HEK293 (cell line): ENCODE measurements around the gene KANSL3.
A peak's percentile ranks its signal among the peaks of the same experiment; 100 is the strongest.

ENCODE experiments used
- CTCF ChIA-PET: fragments of 350-600 bp; formaldehyde crosslinking; extraction: SDS; loops from one replicate; lab custom pipeline; 2021; ENCODE audit warnings: antibody characterized with exemption; lab: Yijun Ruan, JAX
- POLR2A ChIA-PET: fragments of 300-600 bp; formaldehyde crosslinking; extraction: SDS; loops from one replicate; lab custom pipeline; 2020; ENCODE audit warnings: antibody characterized with exemption, inconsistent platforms; lab: Yijun Ruan, JAX
- H3K27ac ChIP-seq: fragments of 200-500 bp; sonication (Bioruptor generic); 2 replicates; pipeline ENCODE4 v1.5.1; 2014; ENCODE audit warnings: low read depth, low read length, control low read depth, inconsistent platforms; ENCODE audit errors: extremely low read depth
- H3K36me3 ChIP-seq, 2 experiments: fragments of 200-500 bp in 1 of 2; sonication (Bioruptor generic) in 1 of 2; 1 replicate in 1 of 2; 2 replicates in 1 of 2; pipeline ENCODE4 v1.5.1; 2014 to 2017; ENCODE audit warnings: inconsistent platforms in 2 of 2, low read length in 2 of 2; ENCODE audit not compliant: control insufficient read depth in 2 of 2, insufficient read depth in 1 of 2
- H3K4me1 ChIP-seq: fragments of 200-500 bp; sonication (Bioruptor generic); 2 replicates; pipeline ENCODE4 v1.5.1; 2014; ENCODE audit warnings: mild to moderate bottlenecking, low read length, inconsistent platforms; ENCODE audit not compliant: control insufficient read depth, insufficient read depth
- H3K4me3 ChIP-seq: 2 replicates; pipeline ENCODE4 v1.5.1; 2011; ENCODE audit warnings: low read depth, mild to moderate bottlenecking, control low read depth, low read length, moderate library complexity
- H3K9me3 ChIP-seq: fragments of 200-500 bp; sonication (Bioruptor generic); 2 replicates; pipeline ENCODE4 v1.5.1; 2014; ENCODE audit warnings: low read depth, low read length, inconsistent platforms; ENCODE audit not compliant: control insufficient read depth, insufficient read depth
- MZF1 ChIP-seq: fragments of 450-650 bp; formaldehyde crosslinking; IDR thresholded peaks from 2 replicates; pipeline ENCODE4 v1.5.1; 2017; ENCODE audit warnings: missing biosample characterization, missing genetic modification characterization, borderline replicate concordance
- RBAK ChIP-seq: fragments of 450-650 bp; formaldehyde crosslinking; IDR thresholded peaks from 2 replicates; pipeline ENCODE4 v1.5.1; 2016; ENCODE audit warnings: missing biosample characterization, missing genetic modification characterization
- TRIM28 ChIP-seq: IDR thresholded peaks from 2 replicates; pipeline ENCODE4 v1.6.1; 2011; ENCODE audit warnings: low read length, control low read depth, borderline replicate concordance
- ZBTB48 ChIP-seq: fragments of 450-650 bp; formaldehyde crosslinking; IDR thresholded peaks from 2 replicates; pipeline ENCODE4 v1.5.1; 2016; ENCODE audit warnings: missing biosample characterization, missing genetic modification characterization
- ZBTB8A ChIP-seq: fragments of 450-650 bp; formaldehyde crosslinking; IDR thresholded peaks from 2 replicates; pipeline ENCODE4 v1.5.1; 2016; ENCODE audit warnings: missing biosample characterization, missing genetic modification characterization
- ZIC2 ChIP-seq: fragments of 450-650 bp; formaldehyde crosslinking; IDR thresholded peaks from 2 replicates; pipeline ENCODE4 v1.5.1; 2016; ENCODE audit warnings: missing biosample characterization, missing genetic modification characterization
- ZNF121 ChIP-seq: fragments of 450-650 bp; formaldehyde crosslinking; IDR thresholded peaks from 2 replicates; pipeline ENCODE4 v1.5.1; 2016; ENCODE audit warnings: missing biosample characterization, missing genetic modification characterization
- ZNF140 ChIP-seq: fragments of 450-650 bp; formaldehyde crosslinking; IDR thresholded peaks from 2 replicates; pipeline ENCODE4 v1.5.1; 2016; ENCODE audit warnings: missing biosample characterization, missing genetic modification characterization
- ZNF214 ChIP-seq: fragments of 450-650 bp; formaldehyde crosslinking; IDR thresholded peaks from 2 replicates; pipeline ENCODE4 v1.5.1; 2017; ENCODE audit warnings: missing biosample characterization, mild to moderate bottlenecking, missing genetic modification characterization, borderline replicate concordance
- ZNF223 ChIP-seq: fragments of 450-650 bp; formaldehyde crosslinking; IDR thresholded peaks from 2 replicates; pipeline ENCODE4 v1.5.1; 2016; ENCODE audit warnings: missing biosample characterization, missing genetic modification characterization
- ZNF366 ChIP-seq: fragments of 450-650 bp; formaldehyde crosslinking; conservative IDR thresholded peaks from 2 replicates; pipeline ENCODE4 v1.5.1; 2016; ENCODE audit warnings: missing biosample characterization, missing genetic modification characterization
- ZNF391 ChIP-seq: fragments of 450-650 bp; formaldehyde crosslinking; IDR thresholded peaks from 2 replicates; pipeline ENCODE4 v1.5.1; 2016; ENCODE audit warnings: low read depth, missing biosample characterization, missing genetic modification characterization, borderline replicate concordance
- ZNF394 ChIP-seq: fragments of 450-650 bp; formaldehyde crosslinking; IDR thresholded peaks from 2 replicates; pipeline ENCODE4 v1.5.1; 2016; ENCODE audit warnings: missing biosample characterization, missing genetic modification characterization, mild to moderate bottlenecking, moderate library complexity, borderline replicate concordance
- ZNF747 ChIP-seq: fragments of 450-650 bp; formaldehyde crosslinking; IDR thresholded peaks from 2 replicates; pipeline ENCODE4 v1.5.1; 2016; ENCODE audit warnings: missing biosample characterization, missing genetic modification characterization
- ZNF785 ChIP-seq: fragments of 450-650 bp; formaldehyde crosslinking; IDR thresholded peaks from 2 replicates; pipeline ENCODE4 v1.5.1; 2016; ENCODE audit warnings: missing biosample characterization, missing genetic modification characterization
- TF ChIP-seq, protein P1 (sequence below): fragments of 450-650 bp; IDR thresholded peaks from 2 replicates; pipeline ENCODE4 v1.5.1; 2018; ENCODE audit warnings: missing biosample characterization, missing genetic modification characterization
- TF ChIP-seq, protein P2 (sequence below): fragments of 450-650 bp; formaldehyde crosslinking; IDR thresholded peaks from 2 replicates; pipeline ENCODE4 v1.5.1; 2016; ENCODE audit warnings: missing biosample characterization, missing genetic modification characterization
- TF ChIP-seq, protein P3 (sequence below): fragments of 450-650 bp; formaldehyde crosslinking; IDR thresholded peaks from 2 replicates; pipeline ENCODE4 v1.5.1; 2017; ENCODE audit warnings: missing biosample characterization, missing genetic modification characterization

Gene KANSL3

DNA sequence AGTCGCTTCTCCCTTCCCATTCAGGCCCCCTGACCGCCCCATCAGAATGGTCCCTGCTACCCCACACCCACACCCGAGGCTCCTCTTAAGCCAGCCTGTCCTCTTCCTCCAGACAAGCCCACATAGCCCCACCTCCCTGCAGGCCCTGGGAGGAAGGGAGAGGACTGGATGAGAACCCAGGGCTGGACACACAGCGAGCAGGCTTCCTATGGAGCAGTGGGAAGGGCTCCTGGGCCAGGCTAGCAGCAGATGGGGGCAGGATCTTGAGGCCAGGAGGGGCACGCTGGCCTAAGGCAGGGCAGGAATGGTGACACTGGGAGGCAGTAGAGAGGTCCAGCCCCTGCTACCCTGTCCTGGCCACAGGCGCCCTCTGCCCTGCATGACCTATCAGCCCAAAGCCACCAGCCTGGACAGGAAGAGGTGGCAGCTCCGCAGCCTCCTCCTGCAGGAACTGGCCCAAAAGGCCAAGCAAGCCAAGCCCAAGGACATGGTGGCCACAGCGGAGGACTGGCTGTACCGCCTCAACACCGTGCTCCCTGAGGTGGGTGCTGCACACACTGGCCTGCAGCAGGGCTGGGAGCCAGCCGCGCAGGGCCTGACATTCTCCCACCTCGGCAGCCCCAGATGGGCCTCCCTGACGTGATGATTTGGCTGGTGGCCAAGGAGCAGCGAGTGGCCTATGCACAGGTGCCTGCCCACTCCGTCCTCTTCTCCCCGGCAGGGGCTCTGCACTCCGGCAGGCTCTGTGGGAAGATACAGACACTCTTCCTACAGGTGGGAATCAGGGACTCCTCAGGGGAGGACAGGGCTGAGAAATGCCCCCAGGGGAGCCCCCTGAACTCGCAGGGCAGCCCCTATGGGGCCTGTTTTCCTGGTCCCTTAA, 47.7 kb upstream of the KANSL3 start (continued):
- TF ChIP-seq, protein P1, sequence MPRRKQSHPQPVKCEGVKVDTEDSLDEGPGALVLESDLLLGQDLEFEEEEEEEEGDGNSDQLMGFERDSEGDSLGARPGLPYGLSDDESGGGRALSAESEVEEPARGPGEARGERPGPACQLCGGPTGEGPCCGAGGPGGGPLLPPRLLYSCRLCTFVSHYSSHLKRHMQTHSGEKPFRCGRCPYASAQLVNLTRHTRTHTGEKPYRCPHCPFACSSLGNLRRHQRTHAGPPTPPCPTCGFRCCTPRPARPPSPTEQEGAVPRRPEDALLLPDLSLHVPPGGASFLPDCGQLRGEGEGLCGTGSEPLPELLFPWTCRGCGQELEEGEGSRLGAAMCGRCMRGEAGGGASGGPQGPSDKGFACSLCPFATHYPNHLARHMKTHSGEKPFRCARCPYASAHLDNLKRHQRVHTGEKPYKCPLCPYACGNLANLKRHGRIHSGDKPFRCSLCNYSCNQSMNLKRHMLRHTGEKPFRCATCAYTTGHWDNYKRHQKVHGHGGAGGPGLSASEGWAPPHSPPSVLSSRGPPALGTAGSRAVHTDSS (tag by site-specific recombination), result no peak
- TF ChIP-seq ZNF223 (tag by site-specific recombination) (no peak), ZNF366 (0 out of 2 replicates have a peak, but pooled peaks have one; percentile 15), MZF1 (tag by site-specific recombination) (no peak), ZNF747 (tag by site-specific recombination) (no peak), RBAK (tag by site-specific recombination) (no peak), ZBTB8A (tag by site-specific recombination) (0 out of 2 replicates have a peak, but pooled peaks have one; percentile 31), ZIC2 (tag by site-specific recombination) (peak; percentile 83), ZBTB48 (tag by site-specific recombination) (0 out of 2 replicates have a peak, but pooled peaks have one; percentile 24), TRIM28 (0 out of 2 replicates have a peak, but pooled peaks have one; percentile 28), ZNF214 (tag by site-specific recombination) (no peak), ZNF394 (tag by site-specific recombination) (0 out of 2 replicates have a peak, but pooled peaks have one; percentile 15), ZNF785 (no peak), ZNF391 (tag by site-specific recombination) (no peak), ZNF121 (tag by site-specific recombination) (peak; percentile 55; the same call in 1 of the 2 replicates), ZNF140 (tag by site-specific recombination) (no peak)
- TF ChIP-seq, protein P2, sequence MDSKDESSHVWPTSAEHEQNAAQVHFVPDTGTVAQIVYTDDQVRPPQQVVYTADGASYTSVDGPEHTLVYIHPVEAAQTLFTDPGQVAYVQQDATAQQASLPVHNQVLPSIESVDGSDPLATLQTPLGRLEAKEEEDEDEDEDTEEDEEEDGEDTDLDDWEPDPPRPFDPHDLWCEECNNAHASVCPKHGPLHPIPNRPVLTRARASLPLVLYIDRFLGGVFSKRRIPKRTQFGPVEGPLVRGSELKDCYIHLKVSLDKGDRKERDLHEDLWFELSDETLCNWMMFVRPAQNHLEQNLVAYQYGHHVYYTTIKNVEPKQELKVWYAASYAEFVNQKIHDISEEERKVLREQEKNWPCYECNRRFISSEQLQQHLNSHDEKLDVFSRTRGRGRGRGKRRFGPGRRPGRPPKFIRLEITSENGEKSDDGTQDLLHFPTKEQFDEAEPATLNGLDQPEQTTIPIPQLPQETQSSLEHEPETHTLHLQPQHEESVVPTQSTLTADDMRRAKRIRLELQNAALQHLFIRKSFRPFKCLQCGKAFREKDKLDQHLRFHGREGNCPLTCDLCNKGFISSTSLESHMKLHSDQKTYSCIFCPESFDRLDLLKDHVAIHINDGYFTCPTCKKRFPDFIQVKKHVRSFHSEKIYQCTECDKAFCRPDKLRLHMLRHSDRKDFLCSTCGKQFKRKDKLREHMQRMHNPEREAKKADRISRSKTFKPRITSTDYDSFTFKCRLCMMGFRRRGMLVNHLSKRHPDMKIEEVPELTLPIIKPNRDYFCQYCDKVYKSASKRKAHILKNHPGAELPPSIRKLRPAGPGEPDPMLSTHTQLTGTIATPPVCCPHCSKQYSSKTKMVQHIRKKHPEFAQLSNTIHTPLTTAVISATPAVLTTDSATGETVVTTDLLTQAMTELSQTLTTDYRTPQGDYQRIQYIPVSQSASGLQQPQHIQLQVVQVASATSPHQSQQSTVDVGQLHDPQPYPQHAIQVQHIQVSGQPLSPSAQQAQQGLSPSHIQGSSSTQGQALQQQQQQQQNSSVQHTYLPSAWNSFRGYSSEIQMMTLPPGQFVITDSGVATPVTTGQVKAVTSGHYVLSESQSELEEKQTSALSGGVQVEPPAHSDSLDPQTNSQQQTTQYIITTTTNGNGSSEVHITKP, result 0 out of 2 replicates have a peak, but pooled peaks have one; percentile 5
- TF ChIP-seq, protein P3, sequence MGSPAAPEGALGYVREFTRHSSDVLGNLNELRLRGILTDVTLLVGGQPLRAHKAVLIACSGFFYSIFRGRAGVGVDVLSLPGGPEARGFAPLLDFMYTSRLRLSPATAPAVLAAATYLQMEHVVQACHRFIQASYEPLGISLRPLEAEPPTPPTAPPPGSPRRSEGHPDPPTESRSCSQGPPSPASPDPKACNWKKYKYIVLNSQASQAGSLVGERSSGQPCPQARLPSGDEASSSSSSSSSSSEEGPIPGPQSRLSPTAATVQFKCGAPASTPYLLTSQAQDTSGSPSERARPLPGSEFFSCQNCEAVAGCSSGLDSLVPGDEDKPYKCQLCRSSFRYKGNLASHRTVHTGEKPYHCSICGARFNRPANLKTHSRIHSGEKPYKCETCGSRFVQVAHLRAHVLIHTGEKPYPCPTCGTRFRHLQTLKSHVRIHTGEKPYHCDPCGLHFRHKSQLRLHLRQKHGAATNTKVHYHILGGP (tag by site-specific recombination), result no peak

DNA sequence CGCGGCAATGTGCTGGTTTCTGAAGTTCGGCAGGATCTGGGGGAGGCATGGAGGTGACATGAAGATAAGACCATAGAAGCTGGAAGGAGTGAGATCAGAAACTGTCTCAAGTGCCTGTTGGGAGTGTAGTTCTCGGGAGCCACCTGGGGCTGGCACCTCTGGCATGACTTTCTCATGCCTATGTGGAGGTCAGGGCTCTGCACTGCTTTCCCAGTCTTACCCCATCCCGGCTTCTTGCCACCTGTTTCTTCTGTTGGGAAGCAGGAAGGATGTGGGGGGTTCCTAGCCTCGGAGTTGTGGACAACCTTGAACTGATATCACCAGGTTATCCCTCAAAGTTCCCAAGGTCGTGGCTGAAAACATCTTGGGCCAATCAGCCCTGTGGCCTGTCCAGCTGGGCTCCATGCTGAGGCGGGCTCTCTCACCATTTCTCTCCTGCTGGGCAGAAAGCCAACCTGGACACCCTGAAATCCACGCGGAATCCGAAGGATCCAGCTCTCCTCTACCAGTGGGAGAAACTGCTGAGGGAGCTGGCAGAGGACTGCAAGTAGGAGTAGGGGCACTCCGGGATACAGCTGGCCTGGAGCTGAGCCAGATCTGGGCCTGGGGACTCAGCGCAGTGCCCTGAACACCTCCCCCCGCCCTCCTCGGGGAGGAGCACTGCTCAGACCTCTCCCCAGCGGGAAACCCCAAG, 46.9 kb upstream of the KANSL3 start:
- TF ChIP-seq, protein P2, result peak; percentile 90
- TF ChIP-seq ZNF747 (tag by site-specific recombination), result no peak
- CTCF ChIA-PET, result no interaction called here
- H3K4me1 ChIP-seq, result peaks cover 19% of the 10 kb centered on the region
- POLR2A ChIA-PET, result no interaction called here
- H3K27ac ChIP-seq, result no peak overlapping the region
- no peak overlapping the region for H3K4me3 ChIP-seq
- H3K36me3 ChIP-seq, result no peaks in the 10 kb centered on the region
- H3K9me3 ChIP-seq, result no peaks in the 10 kb centered on the region
